HEK293 (cell line): ENCODE data around the gene MPHOSPH9.
"Not testable (repeated sequence)": the region's sequence is repeated elsewhere in the genome, so short reads cannot be mapped to it uniquely, and the experiment has no call there.

Source experiments
- ATF2 ChIP-seq: fragments of 450-650 bp; formaldehyde crosslinking; IDR thresholded peaks from 2 replicates; pipeline ENCODE4 v1.5.1; 2016; ENCODE audit warnings: missing biosample characterization, missing genetic modification characterization, low read depth
- CTCF ChIP-seq: fragments of 450-650 bp; formaldehyde crosslinking; IDR thresholded peaks from 2 replicates; pipeline ENCODE4 v1.5.1; 2016; ENCODE audit warnings: missing biosample characterization, missing genetic modification characterization
- KLF8 ChIP-seq: fragments of 450-650 bp; formaldehyde crosslinking; IDR thresholded peaks from 2 replicates; pipeline ENCODE4 v1.5.1; 2016; ENCODE audit warnings: missing biosample characterization, missing genetic modification characterization
- PRDM10 ChIP-seq: fragments of 450-650 bp; formaldehyde crosslinking; IDR thresholded peaks from 2 replicates; pipeline ENCODE4 v1.5.1; 2016; ENCODE audit warnings: missing biosample characterization, missing genetic modification characterization
- ZNF513 ChIP-seq: fragments of 450-650 bp; IDR thresholded peaks from 2 replicates; pipeline ENCODE4 v1.5.1; 2018; ENCODE audit warnings: missing biosample characterization, missing genetic modification characterization
- ZNF530 ChIP-seq: fragments of 450-650 bp; formaldehyde crosslinking; IDR thresholded peaks from 2 replicates; pipeline ENCODE4 v1.5.1; 2016; ENCODE audit warnings: low read depth, missing biosample characterization, missing genetic modification characterization
- ZNF639 ChIP-seq: fragments of 450-650 bp; formaldehyde crosslinking; IDR thresholded peaks from 2 replicates; pipeline ENCODE4 v1.5.1; 2016; ENCODE audit warnings: missing biosample characterization, missing genetic modification characterization
- ZXDB ChIP-seq: fragments of 450-650 bp; formaldehyde crosslinking; IDR thresholded peaks from 2 replicates; pipeline ENCODE4 v1.5.1; 2016; ENCODE audit warnings: missing biosample characterization, missing genetic modification characterization
- TF ChIP-seq, protein P1 (sequence below): fragments of 450-650 bp; formaldehyde crosslinking; IDR thresholded peaks from 2 replicates; pipeline ENCODE4 v1.5.1; 2016; ENCODE audit warnings: missing biosample characterization, missing genetic modification characterization, low read depth
- TF ChIP-seq, protein P2 (sequence below): fragments of 450-650 bp; IDR thresholded peaks from 2 replicates; pipeline ENCODE4 v1.5.1; 2018; ENCODE audit warnings: missing biosample characterization, mild to moderate bottlenecking, missing genetic modification characterization
- TF ChIP-seq, protein P3 (sequence below): fragments of 450-650 bp; formaldehyde crosslinking; IDR thresholded peaks from 2 replicates; pipeline ENCODE4 v1.5.1; 2016; ENCODE audit warnings: missing biosample characterization, missing genetic modification characterization

GRCh38 chr12:123248996-123249741 lies 16.2 kb upstream of the MPHOSPH9 start:
- TF ChIP-seq KLF8 (tag by site-specific recombination); PRDM10 (tag by site-specific recombination); CTCF (tag by site-specific recombination); ATF2 (tag by site-specific recombination); ZNF513 (tag by site-specific recombination); ZNF639 (tag by site-specific recombination); ZXDB; ZNF530 (tag by site-specific recombination): not testable (repeated sequence)
- TF ChIP-seq, protein P1, sequence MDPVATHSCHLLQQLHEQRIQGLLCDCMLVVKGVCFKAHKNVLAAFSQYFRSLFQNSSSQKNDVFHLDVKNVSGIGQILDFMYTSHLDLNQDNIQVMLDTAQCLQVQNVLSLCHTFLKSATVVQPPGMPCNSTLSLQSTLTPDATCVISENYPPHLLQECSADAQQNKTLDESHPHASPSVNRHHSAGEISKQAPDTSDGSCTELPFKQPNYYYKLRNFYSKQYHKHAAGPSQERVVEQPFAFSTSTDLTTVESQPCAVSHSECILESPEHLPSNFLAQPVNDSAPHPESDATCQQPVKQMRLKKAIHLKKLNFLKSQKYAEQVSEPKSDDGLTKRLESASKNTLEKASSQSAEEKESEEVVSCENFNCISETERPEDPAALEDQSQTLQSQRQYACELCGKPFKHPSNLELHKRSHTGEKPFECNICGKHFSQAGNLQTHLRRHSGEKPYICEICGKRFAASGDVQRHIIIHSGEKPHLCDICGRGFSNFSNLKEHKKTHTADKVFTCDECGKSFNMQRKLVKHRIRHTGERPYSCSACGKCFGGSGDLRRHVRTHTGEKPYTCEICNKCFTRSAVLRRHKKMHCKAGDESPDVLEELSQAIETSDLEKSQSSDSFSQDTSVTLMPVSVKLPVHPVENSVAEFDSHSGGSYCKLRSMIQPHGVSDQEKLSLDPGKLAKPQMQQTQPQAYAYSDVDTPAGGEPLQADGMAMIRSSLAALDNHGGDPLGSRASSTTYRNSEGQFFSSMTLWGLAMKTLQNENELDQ (tag by site-specific recombination) = not testable (repeated sequence)
- TF ChIP-seq, protein P2, sequence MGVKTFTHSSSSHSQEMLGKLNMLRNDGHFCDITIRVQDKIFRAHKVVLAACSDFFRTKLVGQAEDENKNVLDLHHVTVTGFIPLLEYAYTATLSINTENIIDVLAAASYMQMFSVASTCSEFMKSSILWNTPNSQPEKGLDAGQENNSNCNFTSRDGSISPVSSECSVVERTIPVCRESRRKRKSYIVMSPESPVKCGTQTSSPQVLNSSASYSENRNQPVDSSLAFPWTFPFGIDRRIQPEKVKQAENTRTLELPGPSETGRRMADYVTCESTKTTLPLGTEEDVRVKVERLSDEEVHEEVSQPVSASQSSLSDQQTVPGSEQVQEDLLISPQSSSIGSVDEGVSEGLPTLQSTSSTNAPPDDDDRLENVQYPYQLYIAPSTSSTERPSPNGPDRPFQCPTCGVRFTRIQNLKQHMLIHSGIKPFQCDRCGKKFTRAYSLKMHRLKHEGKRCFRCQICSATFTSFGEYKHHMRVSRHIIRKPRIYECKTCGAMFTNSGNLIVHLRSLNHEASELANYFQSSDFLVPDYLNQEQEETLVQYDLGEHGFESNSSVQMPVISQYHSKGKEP (tag by site-specific recombination) = not testable (repeated sequence)
- TF ChIP-seq, protein P3, sequence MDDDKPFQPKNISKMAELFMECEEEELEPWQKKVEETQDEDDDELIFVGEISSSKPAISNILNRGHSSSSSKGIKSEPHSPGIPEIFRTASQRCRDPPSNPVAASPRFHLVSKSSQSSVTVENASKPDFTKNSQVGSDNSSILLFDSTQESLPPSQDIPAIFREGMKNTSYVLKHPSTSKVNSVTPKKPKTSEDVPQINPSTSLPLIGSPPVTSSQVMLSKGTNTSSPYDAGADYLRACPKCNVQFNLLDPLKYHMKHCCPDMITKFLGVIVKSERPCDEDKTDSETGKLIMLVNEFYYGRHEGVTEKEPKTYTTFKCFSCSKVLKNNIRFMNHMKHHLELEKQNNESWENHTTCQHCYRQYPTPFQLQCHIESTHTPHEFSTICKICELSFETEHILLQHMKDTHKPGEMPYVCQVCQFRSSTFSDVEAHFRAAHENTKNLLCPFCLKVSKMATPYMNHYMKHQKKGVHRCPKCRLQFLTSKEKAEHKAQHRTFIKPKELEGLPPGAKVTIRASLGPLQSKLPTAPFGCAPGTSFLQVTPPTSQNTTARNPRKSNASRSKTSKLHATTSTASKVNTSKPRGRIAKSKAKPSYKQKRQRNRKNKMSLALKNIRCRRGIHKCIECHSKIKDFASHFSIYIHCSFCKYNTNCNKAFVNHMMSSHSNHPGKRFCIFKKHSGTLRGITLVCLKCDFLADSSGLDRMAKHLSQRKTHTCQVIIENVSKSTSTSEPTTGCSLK = not testable (repeated sequence)
